Measurements from ENCODE around the gene CPT2.

CPT2 gene

GRCh38 chr1:53257454-53258081 is 60.9 kb downstream of the CPT2 start:
- TF ChIP-seq CTCF (conservative IDR thresholded peaks at IDR 0.05) = no peak
- TF ChIP-seq ZFX (IDR thresholded peaks at IDR 0.05) = no peak

DNA sequence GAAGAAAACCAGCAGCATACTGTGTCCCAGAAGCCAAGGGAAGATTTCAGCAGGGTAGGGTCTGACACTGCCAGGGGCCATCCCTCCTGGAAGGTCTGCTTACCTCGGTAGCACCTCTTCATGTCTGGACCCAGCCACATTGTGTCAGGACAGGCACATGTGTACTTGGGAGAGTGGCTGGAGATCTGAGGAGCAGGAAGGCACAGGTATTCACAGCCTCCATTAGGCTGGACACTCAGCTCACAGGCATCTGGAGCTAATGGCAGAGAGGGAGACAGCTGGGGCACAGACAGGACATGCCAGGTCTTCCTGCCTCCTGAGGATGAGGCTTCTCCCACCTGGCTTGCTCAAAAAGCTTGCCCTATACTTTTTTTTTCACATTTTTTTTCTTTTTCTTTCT is 61.6 kb downstream of the CPT2 start:
- H3K27ac ChIP-seq = no peak overlapping the region
- TF ChIP-seq ZFX (IDR thresholded peaks at IDR 0.05) (no peak), CTCF (conservative IDR thresholded peaks at IDR 0.05) (no peak)

More at GRCh38 chr1:53257454-53258081, 60.9 kb downstream of the CPT2 start:
- no peak overlapping the region for H3K27ac ChIP-seq

DNA sequence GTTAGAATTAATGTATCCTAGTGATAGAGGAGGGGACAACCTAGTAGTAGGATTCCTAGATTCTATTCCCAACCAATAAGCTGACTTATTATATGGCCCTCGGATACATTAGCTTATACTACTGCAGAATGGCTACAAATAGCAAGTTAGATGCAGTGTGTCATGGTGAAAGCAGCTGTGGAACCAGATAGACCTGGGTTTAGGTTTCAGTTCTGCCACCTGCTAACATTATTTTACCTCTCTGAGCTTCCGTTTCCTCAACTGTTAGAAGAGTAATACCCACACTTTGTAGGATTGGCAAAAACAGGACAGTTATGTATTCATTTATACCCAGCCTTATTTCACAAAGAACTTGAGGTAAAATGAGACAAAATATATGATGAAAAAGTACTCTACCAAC is 63.3 kb downstream of the CPT2 start:
- no peak overlapping the region for H3K27ac ChIP-seq
- no peak for TF ChIP-seq ZFX (IDR thresholded peaks at IDR 0.05)
- TF ChIP-seq CTCF (conservative IDR thresholded peaks at IDR 0.05) = no peak

- TF ChIP-seq ZFX (IDR thresholded peaks at IDR 0.05) (no peak), CTCF (conservative IDR thresholded peaks at IDR 0.05) (no peak)
- no peak overlapping the region for H3K27ac ChIP-seq
Measured at GRCh38 chr1:53260631-53261247, 64.1 kb downstream of the CPT2 start.

- no peak overlapping the region for H3K27ac ChIP-seq
- TF ChIP-seq ZFX (IDR thresholded peaks at IDR 0.05) (no peak), CTCF (conservative IDR thresholded peaks at IDR 0.05) (no peak)
Measured at GRCh38 chr1:53262000-53262399, 65.4 kb downstream of the CPT2 start.

All from C4-2B (cell line).